IMR-90 (cell line): ENCODE measurements around the gene ZMYND11. TPM values are rescaled to one million over a fixed set of nuclear protein-coding genes. Genes with fewer than 3 reads are reported as not detected.
"Not testable (repeated sequence)": the region's sequence is repeated elsewhere in the genome, so short reads cannot be mapped to it uniquely, and the experiment has no call there.

ENCODE experiments used
- ATAC-seq: fragments of 200-7000 bp; cut with Tn5 transposase; 2 replicates; pipeline ENCODE4 v1.9.1; 2020; ENCODE audit warnings: low read depth, mild to moderate bottlenecking, moderate library complexity
- BruUV-seq: library from RNA; stranded (reverse); fragments of 400-500 nt; replicated peaks from 2 replicates; lab custom pipeline; 2021; lab: Mats Ljungman, UMichigan
- CTCF ChIA-PET: fragments of 300-600 bp; formaldehyde crosslinking; extraction: SDS; loops from one replicate; lab custom pipeline; 2021; ENCODE audit warnings: antibody characterized with exemption; lab: Yijun Ruan, JAX
- POLR2A ChIA-PET: fragments of 300-600 bp; sonication (Branson Sonifier 250); formaldehyde crosslinking; loops from one replicate; lab custom pipeline; 2022; ENCODE audit warnings: antibody characterized with exemption; ENCODE audit not compliant: unreplicated experiment; lab: Charles Lee
- DNase-seq: peaks from one replicate; pipeline ENCODE4 v3.0.0; 2013
- H2AFZ ChIP-seq: replicated peaks from 2 replicates; pipeline ENCODE3; 2013; ENCODE audit warnings: low read length, mild to moderate bottlenecking; ENCODE audit not compliant: poor library complexity
- H2AK5ac ChIP-seq: 2 replicates; pipeline ENCODE4 v1.6.1; 2013; ENCODE audit warnings: low read depth, low read length, inconsistent platforms
- H2AK9ac ChIP-seq: replicated peaks from 2 replicates; pipeline ENCODE3; 2013; ENCODE audit warnings: mild to moderate bottlenecking, low read depth, low read length, moderate library complexity; ENCODE audit not compliant: poor library complexity
- H2BK120ac ChIP-seq: 2 replicates; pipeline ENCODE4 v1.6.1; 2013; ENCODE audit warnings: low read depth, low read length, inconsistent platforms
- H2BK15ac ChIP-seq: 3 replicates; pipeline ENCODE4 v1.6.1; 2013; ENCODE audit warnings: low read depth, low read length, inconsistent platforms
- H2BK20ac ChIP-seq: 2 replicates; pipeline ENCODE4 v1.6.1; 2013; ENCODE audit warnings: low read depth, mild to moderate bottlenecking, inconsistent platforms, low read length, moderate library complexity
- H2BK5ac ChIP-seq: 2 replicates; pipeline ENCODE4 v1.6.1; 2013; ENCODE audit warnings: mild to moderate bottlenecking, low read depth, low read length, inconsistent platforms; ENCODE audit not compliant: poor library complexity, severe bottlenecking
- H3K14ac ChIP-seq: replicated peaks from 2 replicates; pipeline ENCODE4 v1.6.1; 2013; ENCODE audit warnings: low read depth, low read length, inconsistent platforms
- H3K18ac ChIP-seq: 2 replicates; pipeline ENCODE4 v1.6.1; 2013; ENCODE audit warnings: low read depth, low read length, control low read depth
- H3K23ac ChIP-seq: 2 replicates; pipeline ENCODE4 v1.6.1; 2013; ENCODE audit warnings: low read depth, low read length, inconsistent platforms
- H3K27ac ChIP-seq: 2 replicates; pipeline ENCODE4 v1.5.1; 2013; ENCODE audit warnings: mild to moderate bottlenecking, control low read depth, low read length; ENCODE audit not compliant: insufficient read depth
- H3K27me3 ChIP-seq: 2 replicates; pipeline ENCODE4 v1.6.1; 2013; ENCODE audit warnings: low read length; ENCODE audit not compliant: control insufficient read depth, insufficient read depth
- H3K36me3 ChIP-seq: 2 replicates; pipeline ENCODE4 v1.6.1; 2013; ENCODE audit warnings: low read length, mixed read lengths; ENCODE audit not compliant: control insufficient read depth, insufficient read depth
- H3K4ac ChIP-seq: 2 replicates; pipeline ENCODE4 v1.6.1; 2013; ENCODE audit warnings: low read depth, low read length, inconsistent platforms
- H3K4me1 ChIP-seq: 2 replicates; pipeline ENCODE4 v1.6.1; 2013; ENCODE audit warnings: low read length, mixed read lengths; ENCODE audit not compliant: control insufficient read depth, insufficient read depth
- H3K4me2 ChIP-seq: 2 replicates; pipeline ENCODE4 v1.6.1; 2013; ENCODE audit warnings: low read depth, mild to moderate bottlenecking, control low read depth, low read length, moderate library complexity
- H3K4me3 ChIP-seq: 2 replicates; pipeline ENCODE4 v1.5.1; 2013; ENCODE audit warnings: low read depth, mild to moderate bottlenecking, control low read depth, low read length, moderate library complexity; ENCODE audit not compliant: insufficient read depth
- H3K56ac ChIP-seq: 2 replicates; pipeline ENCODE4 v1.6.1; 2013; ENCODE audit warnings: low read length, inconsistent platforms; ENCODE audit not compliant: insufficient read depth; ENCODE audit errors: extremely low read depth
- H3K79me1 ChIP-seq, 2 experiments: 2 replicates each; pipeline ENCODE4 v1.6.1; 2013; ENCODE audit warnings: low read length in 2 of 2, inconsistent platforms in 1 of 2, low read depth in 1 of 2
- H3K9ac ChIP-seq: 2 replicates; pipeline ENCODE4 v1.6.1; 2013; ENCODE audit warnings: low read depth, low read length, control low read depth
- H3K9me1 ChIP-seq: 2 replicates; pipeline ENCODE4 v1.6.1; 2013; ENCODE audit warnings: low read length, inconsistent platforms; ENCODE audit not compliant: insufficient read depth
- H3K9me3 ChIP-seq: 2 replicates; pipeline ENCODE4 v1.6.1; 2013; ENCODE audit warnings: low read length; ENCODE audit not compliant: control insufficient read depth, insufficient read depth
- H4K20me1 ChIP-seq: 2 replicates; pipeline ENCODE4 v1.6.1; 2013; ENCODE audit warnings: low read length, inconsistent platforms; ENCODE audit not compliant: insufficient read depth
- H4K5ac ChIP-seq: 2 replicates; pipeline ENCODE4 v1.6.1; 2013; ENCODE audit warnings: mild to moderate bottlenecking, low read depth, low read length, control low read depth
- H4K8ac ChIP-seq, 2 experiments: 2 replicates each; pipeline ENCODE4 v1.6.1; 2013; ENCODE audit warnings: low read depth in 2 of 2, low read length in 2 of 2, control low read depth in 1 of 2, inconsistent platforms in 1 of 2
- H4K91ac ChIP-seq: 2 replicates; pipeline ENCODE4 v1.6.1; 2013; ENCODE audit warnings: low read depth, low read length, inconsistent platforms; ENCODE audit not compliant: insufficient read depth
- CEBPB ChIP-seq: IDR thresholded peaks from 2 replicates; pipeline ENCODE4 v1.6.1; 2012; ENCODE audit warnings: low read depth, low read length, improper control_type of control experiment
- WGBS, 2 experiments: methylation state at CpG; one replicate each; pipeline versions ENCODE4 v1.1.5 to v1.1.7; 2013; ENCODE audit warnings: missing lambda C conversion rate in 2 of 2; ENCODE audit not compliant: insufficient read length in 1 of 2; ENCODE audit errors: extremely low coverage in 2 of 2; 5-methylcytosine and 5-hydroxymethylcytosine counted together
- dilution Hi-C: fragments of 300-500 bp; cut with HindIII; formaldehyde crosslinking; loops from one replicate; pipeline ENCODE4 v1.14.3; 2018; ENCODE audit warnings: low sequenced_read_pairs; ENCODE audit not compliant: unreplicated experiment
- in situ Hi-C: fragments of 300-500 bp; cut with MboI; formaldehyde crosslinking; loops from 3 replicates; pipeline ENCODE4 v1.14.3; 2019; ENCODE audit warnings: low sequenced_read_pairs, inconsistent platforms, mixed read lengths
- intact Hi-C: fragments of 100-400 bp; cut with micrococcal nuclease; formaldehyde crosslinking; loops from 2 replicates; pipeline ENCODE4 v1.10.0; 2022
- polyA plus RNA-seq, 3 experiments: library from polyadenylated mRNA; depleted of rRNA; stranded (reverse); fragments of >200 nt; gene quantifications; 2 replicates each; pipeline ENCODE4 v1.2.3, GENCODE V29; 2012; ENCODE audit warnings: low replicate concordance in 1 of 3
- total RNA-seq: library from RNA; depleted of rRNA; stranded (reverse); fragments of >200 nt; gene quantifications from 2 replicates; pipeline ENCODE4 v1.2.3, GENCODE V29; 2012

ZMYND11 gene
- total and polyA plus RNA-seq, 2 of the 4 experiments (the other 2 are of a cell fraction) = 39.5 to 72.2 TPM

DNA sequence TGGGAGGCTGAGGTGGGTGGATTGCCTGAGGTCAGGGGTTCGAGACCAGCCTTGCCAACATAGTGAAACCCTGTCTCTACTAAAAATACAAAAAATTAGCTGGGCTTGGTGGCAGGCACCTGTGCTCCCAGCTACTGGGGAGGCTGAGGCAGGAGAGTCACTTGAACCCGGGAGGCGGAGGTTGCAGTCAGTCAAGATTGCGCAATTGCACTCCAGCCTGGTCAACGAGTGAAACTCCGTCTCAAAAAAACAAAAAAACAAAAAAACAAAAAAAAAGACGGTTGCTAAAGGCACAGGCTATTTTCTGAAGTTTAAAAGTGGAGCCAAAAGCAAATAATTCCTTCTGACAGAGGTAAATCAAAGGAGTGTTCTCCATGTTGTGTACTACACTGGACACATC, 50.3 kb downstream of the ZMYND11 start:
- H2BK15ac ChIP-seq, dilution Hi-C loops, H4K20me1 ChIP-seq, in situ Hi-C loops, H2AK9ac ChIP-seq, POLR2A ChIA-PET, H2BK120ac ChIP-seq, H3K9me3 ChIP-seq, H2AFZ ChIP-seq, H3K4ac ChIP-seq, H3K9me1 ChIP-seq, H2BK5ac ChIP-seq, DNase-seq, H3K4me2 ChIP-seq, H2BK20ac ChIP-seq, H3K56ac ChIP-seq, H3K4me3 ChIP-seq, H4K91ac ChIP-seq, H3K14ac ChIP-seq, BruUV-seq, H3K27ac ChIP-seq, H3K27me3 ChIP-seq, H2AK5ac ChIP-seq, H3K23ac ChIP-seq, H4K5ac ChIP-seq, H4K8ac ChIP-seq, H3K9ac ChIP-seq, CTCF ChIA-PET, H3K36me3 ChIP-seq, ATAC-seq, H3K18ac ChIP-seq, intact Hi-C loops, H3K4me1 ChIP-seq: not testable (repeated sequence)
- H3K79me1 ChIP-seq = peaks cover 35 to 59% of the 10 kb centered on the region in 2 experiments
- no CpG with 5 or more reads among the region's 7 CpGs for WGBS, 2 experiments
- TF ChIP-seq CEBPB = peak; percentile 80
